Liver (tissue), 9 donors: ENCODE measurements around the gene MT3. TPM values are rescaled to one million over a fixed set of nuclear protein-coding genes. Genes with fewer than 3 reads are reported as not detected.

Experiments
- DNase-seq: peaks from one replicate; pipeline ENCODE4 v3.0.0-alpha.2; 2017; ENCODE audit warnings: low spot score
- H3K27ac ChIP-seq, 2 donors: one replicate each; pipeline ENCODE4 v1.7.0; 2013; ENCODE audit warnings: inconsistent platforms in 2 of 2, low read length in 2 of 2, control low read depth in 1 of 2, low read depth in 1 of 2, mild to moderate bottlenecking in 1 of 2
- H3K27me3 ChIP-seq, 4 donors: one replicate each; pipeline versions ENCODE4 v1.6.1 to v1.7.0; 2013; ENCODE audit warnings: low read length in 3 of 4, inconsistent platforms in 1 of 4, mild to moderate bottlenecking in 1 of 4, moderate library complexity in 1 of 4; ENCODE audit not compliant: control insufficient read depth in 4 of 4, insufficient read depth in 4 of 4
- H3K36me3 ChIP-seq, 4 donors: one replicate each; pipeline versions ENCODE4 v1.6.1 to v1.7.0; 2013; ENCODE audit warnings: low read length in 3 of 4, mild to moderate bottlenecking in 3 of 4, low read depth in 1 of 4, moderate library complexity in 1 of 4; ENCODE audit not compliant: control insufficient read depth in 4 of 4, insufficient read depth in 3 of 4
- H3K4me1 ChIP-seq, 4 donors: one replicate each; pipeline versions ENCODE4 v1.6.1 to v1.7.0; 2013; ENCODE audit warnings: low read length in 3 of 4, mild to moderate bottlenecking in 3 of 4, moderate library complexity in 1 of 4; ENCODE audit not compliant: control insufficient read depth in 4 of 4, insufficient read depth in 4 of 4
- H3K4me3 ChIP-seq, 3 donors: one replicate each; pipeline versions ENCODE4 v1.6.1 to v1.7.0; 2013; ENCODE audit warnings: low read length in 3 of 3, control low read depth in 1 of 3, low read depth in 1 of 3, mild to moderate bottlenecking in 1 of 3
- H3K9ac ChIP-seq, 2 donors: one replicate each; pipeline ENCODE4 v1.7.0; 2013; ENCODE audit warnings: low read length in 2 of 2, mild to moderate bottlenecking in 2 of 2, moderate library complexity in 2 of 2, control low read depth in 1 of 2, low read depth in 1 of 2
- H3K9me3 ChIP-seq, 4 donors: one replicate each; pipeline versions ENCODE4 v1.6.1 to v1.7.0; 2013; ENCODE audit warnings: low read length in 3 of 4; ENCODE audit not compliant: control insufficient read depth in 4 of 4
- EGR1 ChIP-seq, 2 donors: IDR thresholded peaks; 2 replicates each; pipeline ENCODE4 v1.6.1; 2016 to 2018; ENCODE audit warnings: antibody characterized with exemption in 2 of 2, low read depth in 2 of 2
- FOXA1 ChIP-seq: IDR thresholded peaks from 2 replicates; pipeline ENCODE4 v1.6.1; 2016; ENCODE audit warnings: antibody characterized with exemption
- FOXA2 ChIP-seq: IDR thresholded peaks from 2 replicates; pipeline ENCODE4 v1.6.1; 2016; ENCODE audit warnings: antibody characterized with exemption
- GABPA ChIP-seq, 2 donors: IDR thresholded peaks in 1 of 2; conservative IDR thresholded peaks in 1 of 2; 2 replicates each; pipeline ENCODE4 v1.6.1; 2016; ENCODE audit warnings: antibody characterized with exemption in 2 of 2, mild to moderate bottlenecking in 1 of 2, moderate library complexity in 1 of 2
- HNF4A ChIP-seq, 2 donors: conservative IDR thresholded peaks; 2 replicates each; pipeline ENCODE4 v1.6.1; 2016; ENCODE audit warnings: antibody characterized with exemption in 2 of 2, mild to moderate bottlenecking in 2 of 2
- HNF4G ChIP-seq: IDR thresholded peaks from 2 replicates; pipeline ENCODE4 v1.6.1; 2016; ENCODE audit warnings: antibody characterized with exemption
- NR2F2 ChIP-seq: IDR thresholded peaks from 2 replicates; pipeline ENCODE4 v1.6.1; 2016; ENCODE audit warnings: antibody characterized with exemption
- RXRA ChIP-seq, 2 donors: IDR thresholded peaks; 2 replicates each; pipeline ENCODE4 v1.6.1; 2017 to 2018; ENCODE audit warnings: antibody characterized with exemption in 2 of 2, mild to moderate bottlenecking in 1 of 2
- SP1 ChIP-seq: IDR thresholded peaks from 2 replicates; pipeline ENCODE4 v1.6.1; 2018; ENCODE audit warnings: antibody characterized with exemption, mild to moderate bottlenecking
- TAF1 ChIP-seq: conservative IDR thresholded peaks from 2 replicates; pipeline ENCODE4 v1.6.1; 2016; ENCODE audit warnings: antibody characterized with exemption, mild to moderate bottlenecking
- YY1 ChIP-seq: IDR thresholded peaks from 2 replicates; pipeline ENCODE4 v1.6.1; 2016; ENCODE audit warnings: antibody characterized with exemption, mild to moderate bottlenecking
- WGBS: extraction: QIAGEN DNeasy Blood & Tissue Kit; methylation state at CpG from one replicate; pipeline ENCODE4 v1.1.7; 2013; 5-methylcytosine and 5-hydroxymethylcytosine counted together
- polyA plus RNA-seq, 2 donors: library from polyadenylated mRNA; stranded (reverse) in 1 of 2; unstranded in 1 of 2; fragments of 200-250 nt in 1 of 2; fragments of >200 nt in 1 of 2; fragmentation: Nextera tagmentation in 1 of 2; extraction: Ambion mirVana in 1 of 2; gene quantifications; one replicate each; pipeline versions ENCODE4 v1.2.1 to v1.2.3, GENCODE V29; 2013 to 2015
- total RNA-seq, 2 donors: library from RNA; depleted of rRNA; stranded (reverse); fragments of >200 nt; gene quantifications; one replicate each; pipeline ENCODE4 v1.2.3, GENCODE V29; 2014
- TF ChIP-seq, protein P1 (sequence below): IDR thresholded peaks from 2 replicates; pipeline ENCODE4 v1.6.1; 2016; ENCODE audit warnings: antibody characterized with exemption
- TF ChIP-seq, protein P2 (sequence below): IDR thresholded peaks from 2 replicates; pipeline ENCODE4 v1.6.1; 2016; ENCODE audit warnings: antibody characterized with exemption
- TF ChIP-seq, protein P3 (sequence below): IDR thresholded peaks from 2 replicates; pipeline ENCODE4 v1.6.1; 2016; ENCODE audit warnings: antibody characterized with exemption, mild to moderate bottlenecking
- TF ChIP-seq, protein P4 (sequence below): fragments of 150-350 bp; IDR thresholded peaks from 2 replicates; pipeline ENCODE4 v1.5.1; 2017; ENCODE audit warnings: improper control_type of control experiment, low read depth, low read length; ENCODE audit not compliant: missing input control
- donor health status: healthy.
- donor health status: healthy.
- donor health status: healthy.
- donor health status: healthy.
- donor health status: healthy.

MT3 gene
- total and polyA plus RNA-seq, 4 donors = not detected

DNA sequence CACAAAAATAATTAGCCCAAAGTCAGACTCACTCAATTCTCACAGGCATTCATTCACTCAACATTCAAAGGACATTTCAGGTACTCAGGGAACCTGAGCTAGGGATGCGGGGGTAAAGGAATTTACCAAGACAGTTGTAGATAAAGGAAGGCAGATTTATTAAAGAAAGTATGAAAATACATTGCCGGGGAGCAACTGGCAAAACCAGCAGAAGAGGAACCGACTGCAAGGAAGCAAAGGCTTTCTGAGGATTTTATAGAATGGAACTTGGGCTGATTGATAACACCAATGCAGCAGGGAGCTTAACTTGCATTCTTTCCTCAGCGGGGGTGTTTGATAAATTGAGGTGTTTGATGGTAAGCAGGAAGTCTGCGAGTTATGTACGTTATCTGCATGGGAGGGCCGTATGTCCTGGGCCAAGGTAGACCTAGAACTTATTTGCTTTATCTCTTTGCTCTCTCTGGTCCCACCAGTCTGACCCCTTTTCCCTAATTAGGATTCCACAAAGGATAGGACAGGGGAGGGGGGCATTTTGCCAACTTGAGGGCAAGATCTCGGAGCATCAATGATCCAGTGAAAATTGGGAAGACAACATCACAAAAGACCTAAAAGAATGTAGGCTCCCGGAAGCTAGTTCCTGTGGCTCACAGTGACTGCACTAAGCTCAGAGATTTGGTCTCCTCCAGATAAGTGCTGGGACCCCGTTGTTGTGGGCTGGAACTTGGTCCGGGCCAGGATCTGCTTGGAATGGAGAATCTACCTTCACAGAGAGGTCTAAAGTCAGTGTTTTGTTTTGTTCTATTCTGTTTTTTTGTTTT is 5.8 kb upstream of the MT3 start:
- H3K9me3 ChIP-seq = no peaks in the 10 kb centered on the region
- no peak overlapping the region for H3K27ac ChIP-seq
- H3K36me3 ChIP-seq = no peaks in the 10 kb centered on the region
- 69% methylated on average over 11 of the region's 11 CpGs for WGBS
- no peak overlapping the region for H3K9ac ChIP-seq
- TF ChIP-seq HNF4G = no peak
- no peaks in the 10 kb centered on the region for H3K27me3 ChIP-seq
- no peak for DNase-seq
- H3K4me1 ChIP-seq = no peaks in the 10 kb centered on the region
- no peak overlapping the region for H3K4me3 ChIP-seq

DNA sequence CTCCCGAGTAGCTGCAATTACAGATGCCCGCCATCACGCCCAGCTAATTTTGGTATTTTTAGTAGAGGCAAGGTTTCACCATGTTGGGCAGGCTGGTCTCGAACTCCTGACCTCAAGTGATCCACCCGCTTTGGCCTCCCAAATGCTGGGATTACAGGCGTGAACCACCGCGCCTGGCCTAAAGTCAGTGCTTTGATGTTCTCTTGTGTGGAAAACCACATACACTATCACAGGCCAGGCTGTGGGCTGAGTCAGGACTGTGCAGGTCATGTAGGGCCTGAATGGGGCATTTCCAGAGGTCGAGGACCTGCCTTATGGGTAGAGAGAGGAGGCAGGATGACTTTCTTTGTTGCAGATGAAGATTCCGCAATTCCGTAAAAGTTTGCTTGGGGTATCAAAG is 5.1 kb upstream of the MT3 start:
- Histone ChIP-seq H3K9ac (no peak overlapping the region), H3K4me1 (peaks cover 0 to 5% (median 4%) of the 10 kb centered on the region in 4 donors), H3K36me3 (no peaks in the 10 kb centered on the region), H3K4me3 (no peak overlapping the region), H3K9me3 (no peaks in the 10 kb centered on the region), H3K27ac (no peak overlapping the region), H3K27me3 (no peaks in the 10 kb centered on the region)
- TF ChIP-seq TAF1 (no peak), GABPA (IDR thresholded peaks at IDR 0.05 in 1 of 2, conservative IDR thresholded peaks at IDR 0.05 in 1 of 2) (no peak), YY1 (no peak), FOXA1 (no peak), HNF4G (no peak), RXRA (IDR thresholded peaks at IDR 0.05) (no peak), EGR1 (IDR thresholded peaks at IDR 0.05; ENCODE audit: low read depth in 2 of 2) (no peak), SP1 (no peak), FOXA2 (no peak), HNF4A (conservative IDR thresholded peaks at IDR 0.05) (no peak), NR2F2 (no peak)
- TF ChIP-seq, protein P1, sequence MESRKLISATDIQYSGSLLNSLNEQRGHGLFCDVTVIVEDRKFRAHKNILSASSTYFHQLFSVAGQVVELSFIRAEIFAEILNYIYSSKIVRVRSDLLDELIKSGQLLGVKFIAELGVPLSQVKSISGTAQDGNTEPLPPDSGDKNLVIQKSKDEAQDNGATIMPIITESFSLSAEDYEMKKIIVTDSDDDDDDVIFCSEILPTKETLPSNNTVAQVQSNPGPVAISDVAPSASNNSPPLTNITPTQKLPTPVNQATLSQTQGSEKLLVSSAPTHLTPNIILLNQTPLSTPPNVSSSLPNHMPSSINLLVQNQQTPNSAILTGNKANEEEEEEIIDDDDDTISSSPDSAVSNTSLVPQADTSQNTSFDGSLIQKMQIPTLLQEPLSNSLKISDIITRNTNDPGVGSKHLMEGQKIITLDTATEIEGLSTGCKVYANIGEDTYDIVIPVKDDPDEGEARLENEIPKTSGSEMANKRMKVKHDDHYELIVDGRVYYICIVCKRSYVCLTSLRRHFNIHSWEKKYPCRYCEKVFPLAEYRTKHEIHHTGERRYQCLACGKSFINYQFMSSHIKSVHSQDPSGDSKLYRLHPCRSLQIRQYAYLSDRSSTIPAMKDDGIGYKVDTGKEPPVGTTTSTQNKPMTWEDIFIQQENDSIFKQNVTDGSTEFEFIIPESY = no peak
- TF ChIP-seq, protein P2, sequence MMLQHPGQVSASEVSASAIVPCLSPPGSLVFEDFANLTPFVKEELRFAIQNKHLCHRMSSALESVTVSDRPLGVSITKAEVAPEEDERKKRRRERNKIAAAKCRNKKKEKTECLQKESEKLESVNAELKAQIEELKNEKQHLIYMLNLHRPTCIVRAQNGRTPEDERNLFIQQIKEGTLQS = no peak
- TF ChIP-seq, protein P3, sequence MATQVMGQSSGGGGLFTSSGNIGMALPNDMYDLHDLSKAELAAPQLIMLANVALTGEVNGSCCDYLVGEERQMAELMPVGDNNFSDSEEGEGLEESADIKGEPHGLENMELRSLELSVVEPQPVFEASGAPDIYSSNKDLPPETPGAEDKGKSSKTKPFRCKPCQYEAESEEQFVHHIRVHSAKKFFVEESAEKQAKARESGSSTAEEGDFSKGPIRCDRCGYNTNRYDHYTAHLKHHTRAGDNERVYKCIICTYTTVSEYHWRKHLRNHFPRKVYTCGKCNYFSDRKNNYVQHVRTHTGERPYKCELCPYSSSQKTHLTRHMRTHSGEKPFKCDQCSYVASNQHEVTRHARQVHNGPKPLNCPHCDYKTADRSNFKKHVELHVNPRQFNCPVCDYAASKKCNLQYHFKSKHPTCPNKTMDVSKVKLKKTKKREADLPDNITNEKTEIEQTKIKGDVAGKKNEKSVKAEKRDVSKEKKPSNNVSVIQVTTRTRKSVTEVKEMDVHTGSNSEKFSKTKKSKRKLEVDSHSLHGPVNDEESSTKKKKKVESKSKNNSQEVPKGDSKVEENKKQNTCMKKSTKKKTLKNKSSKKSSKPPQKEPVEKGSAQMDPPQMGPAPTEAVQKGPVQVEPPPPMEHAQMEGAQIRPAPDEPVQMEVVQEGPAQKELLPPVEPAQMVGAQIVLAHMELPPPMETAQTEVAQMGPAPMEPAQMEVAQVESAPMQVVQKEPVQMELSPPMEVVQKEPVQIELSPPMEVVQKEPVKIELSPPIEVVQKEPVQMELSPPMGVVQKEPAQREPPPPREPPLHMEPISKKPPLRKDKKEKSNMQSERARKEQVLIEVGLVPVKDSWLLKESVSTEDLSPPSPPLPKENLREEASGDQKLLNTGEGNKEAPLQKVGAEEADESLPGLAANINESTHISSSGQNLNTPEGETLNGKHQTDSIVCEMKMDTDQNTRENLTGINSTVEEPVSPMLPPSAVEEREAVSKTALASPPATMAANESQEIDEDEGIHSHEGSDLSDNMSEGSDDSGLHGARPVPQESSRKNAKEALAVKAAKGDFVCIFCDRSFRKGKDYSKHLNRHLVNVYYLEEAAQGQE = no peak
- TF ChIP-seq, protein P4, sequence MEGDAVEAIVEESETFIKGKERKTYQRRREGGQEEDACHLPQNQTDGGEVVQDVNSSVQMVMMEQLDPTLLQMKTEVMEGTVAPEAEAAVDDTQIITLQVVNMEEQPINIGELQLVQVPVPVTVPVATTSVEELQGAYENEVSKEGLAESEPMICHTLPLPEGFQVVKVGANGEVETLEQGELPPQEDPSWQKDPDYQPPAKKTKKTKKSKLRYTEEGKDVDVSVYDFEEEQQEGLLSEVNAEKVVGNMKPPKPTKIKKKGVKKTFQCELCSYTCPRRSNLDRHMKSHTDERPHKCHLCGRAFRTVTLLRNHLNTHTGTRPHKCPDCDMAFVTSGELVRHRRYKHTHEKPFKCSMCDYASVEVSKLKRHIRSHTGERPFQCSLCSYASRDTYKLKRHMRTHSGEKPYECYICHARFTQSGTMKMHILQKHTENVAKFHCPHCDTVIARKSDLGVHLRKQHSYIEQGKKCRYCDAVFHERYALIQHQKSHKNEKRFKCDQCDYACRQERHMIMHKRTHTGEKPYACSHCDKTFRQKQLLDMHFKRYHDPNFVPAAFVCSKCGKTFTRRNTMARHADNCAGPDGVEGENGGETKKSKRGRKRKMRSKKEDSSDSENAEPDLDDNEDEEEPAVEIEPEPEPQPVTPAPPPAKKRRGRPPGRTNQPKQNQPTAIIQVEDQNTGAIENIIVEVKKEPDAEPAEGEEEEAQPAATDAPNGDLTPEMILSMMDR = no peak
- WGBS = 88% methylated on average over 11 of the region's 11 CpGs
- DNase-seq = no peak
